ENCODE data around the gene GABRG3. TPM values are rescaled to one million over a fixed set of nuclear protein-coding genes. Genes with fewer than 3 reads are reported as not detected.

Gene GABRG3
- total and polyA plus RNA-seq, 2 of the 4 experiments (the other 2 are of a cell fraction), result not detected

DNA sequence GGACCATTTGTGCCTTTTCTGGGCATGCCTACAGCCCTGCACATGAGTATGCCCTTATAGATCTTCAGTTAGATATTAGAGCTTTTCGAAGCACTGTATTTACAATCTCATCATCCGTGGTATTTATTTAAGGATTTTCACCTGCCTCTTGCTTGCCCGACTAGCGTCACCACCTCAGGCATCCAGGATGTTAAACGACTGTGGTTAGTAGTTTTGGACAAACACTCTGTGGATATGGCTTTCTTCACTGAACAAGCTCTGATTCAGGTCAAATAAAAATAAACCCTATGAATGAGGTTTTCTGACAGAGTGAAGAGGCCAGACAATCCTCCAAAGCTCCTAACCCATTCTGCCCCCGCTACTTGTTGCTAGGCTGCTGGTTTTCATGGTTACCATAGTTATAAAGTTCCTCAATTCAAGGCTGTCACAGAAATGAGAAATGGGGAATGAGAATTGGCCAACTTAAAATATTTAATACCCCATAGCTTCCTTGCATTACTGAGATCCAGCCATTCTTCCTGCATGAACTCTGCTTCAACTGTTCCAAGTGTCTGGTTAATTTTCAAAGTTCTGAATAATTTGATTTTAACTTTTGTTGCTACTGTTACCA is 440.1 kb downstream of the GABRG3 start:
- peaks cover 14% of the 10 kb centered on the region for H3K9me3 ChIP-seq (ENCODE audit: control insufficient read depth, insufficient read depth, low read length)
- ChIA-PET CTCF (no interaction called here), POLR2A (ENCODE audit: unreplicated experiment) (no interaction called here)
- no peaks in the 10 kb centered on the region for H3K27me3 ChIP-seq (ENCODE audit: control insufficient read depth, insufficient read depth, low read length)
- no peak overlapping the region for H4K5ac ChIP-seq (ENCODE audit: low read depth, low read length)
- H2BK20ac ChIP-seq (ENCODE audit: low read depth, low read length), result no peak overlapping the region
- no peak overlapping the region for H3K27ac ChIP-seq (ENCODE audit: insufficient read depth, low read length)
- H3K4me1 ChIP-seq (ENCODE audit: control insufficient read depth, insufficient read depth, low read length), result no peaks in the 10 kb centered on the region
- H4K20me1 ChIP-seq (ENCODE audit: insufficient read depth, low read length), result no peaks in the 10 kb centered on the region
- H4K91ac ChIP-seq (ENCODE audit: insufficient read depth, low read depth, low read length), result no peak overlapping the region
- no peak overlapping the region for H2AK5ac ChIP-seq (ENCODE audit: low read depth, low read length)
- no peak overlapping the region for H3K23ac ChIP-seq (ENCODE audit: low read depth, low read length)
- H3K79me1 ChIP-seq (ENCODE audit: low read depth in 1 of 2, low read length in 2 of 2), result no peaks in the 10 kb centered on the region
- dilution Hi-C loops (cut with HindIII; ENCODE audit: low sequenced_read_pairs, unreplicated experiment), result no loop called here
- H3K9ac ChIP-seq (ENCODE audit: low read depth, low read length), result no peak overlapping the region
- intact Hi-C loops (cut with micrococcal nuclease), result no loop called here
- no peak overlapping the region for H3K18ac ChIP-seq (ENCODE audit: low read depth, low read length)
- no peaks in the 10 kb centered on the region for H3K36me3 ChIP-seq (ENCODE audit: control insufficient read depth, insufficient read depth, low read length)
- no peak overlapping the region for H3K56ac ChIP-seq (ENCODE audit: extremely low read depth, insufficient read depth, low read length)
- no peak overlapping the region for H2BK120ac ChIP-seq (ENCODE audit: low read depth, low read length)
- in situ Hi-C loops (cut with MboI; ENCODE audit: low sequenced_read_pairs), result no loop called here
- no peak overlapping the region for H4K8ac ChIP-seq (ENCODE audit: low read depth in 2 of 2, low read length in 2 of 2)
- DNase-seq (no peak), ATAC-seq (ENCODE audit: low read depth) (no peak)
- no TSS peak for BruUV-seq (replicated peaks)
- no peak overlapping the region for H3K4me2 ChIP-seq (ENCODE audit: low read depth, low read length)
- H3K4ac ChIP-seq (ENCODE audit: low read depth, low read length), result no peak overlapping the region
- TF ChIP-seq NFE2L2 (IDR thresholded peaks at IDR 0.05; ENCODE audit: low read depth, low read length) (no peak), ELK1 (IDR thresholded peaks at IDR 0.05; ENCODE audit: borderline replicate concordance, low read depth, low read length) (no peak), RAD21 (IDR thresholded peaks at IDR 0.05; ENCODE audit: low read length) (no peak), SMC3 (IDR thresholded peaks at IDR 0.05; ENCODE audit: low read depth, low read length) (no peak), BHLHE40 (IDR thresholded peaks at IDR 0.05; ENCODE audit: low read depth, low read length) (no peak), FOS (IDR thresholded peaks at IDR 0.05; ENCODE audit: low read depth, low read length) (no peak), MAFK (IDR thresholded peaks at IDR 0.05; ENCODE audit: low read depth, low read length) (no peak), USF2 (IDR thresholded peaks at IDR 0.05; ENCODE audit: low read depth, low read length) (no peak), RCOR1 (IDR thresholded peaks at IDR 0.05; ENCODE audit: insufficient replicate concordance, low read length) (no peak), CEBPB (IDR thresholded peaks at IDR 0.05; ENCODE audit: low read depth, low read length) (no peak), MAZ (IDR thresholded peaks at IDR 0.05; ENCODE audit: borderline replicate concordance, low read depth, low read length) (no peak), MXI1 (IDR thresholded peaks at IDR 0.05; ENCODE audit: borderline replicate concordance, low read depth, low read length) (no peak), CHD1 (IDR thresholded peaks at IDR 0.05; ENCODE audit: low read depth, low read length) (no peak), POLR2A (IDR thresholded peaks at IDR 0.05; ENCODE audit: low read depth, low read length) (no peak), RFX5 (IDR thresholded peaks at IDR 0.05; ENCODE audit: low read depth, low read length) (no peak)
- TF ChIP-seq, protein P1, sequence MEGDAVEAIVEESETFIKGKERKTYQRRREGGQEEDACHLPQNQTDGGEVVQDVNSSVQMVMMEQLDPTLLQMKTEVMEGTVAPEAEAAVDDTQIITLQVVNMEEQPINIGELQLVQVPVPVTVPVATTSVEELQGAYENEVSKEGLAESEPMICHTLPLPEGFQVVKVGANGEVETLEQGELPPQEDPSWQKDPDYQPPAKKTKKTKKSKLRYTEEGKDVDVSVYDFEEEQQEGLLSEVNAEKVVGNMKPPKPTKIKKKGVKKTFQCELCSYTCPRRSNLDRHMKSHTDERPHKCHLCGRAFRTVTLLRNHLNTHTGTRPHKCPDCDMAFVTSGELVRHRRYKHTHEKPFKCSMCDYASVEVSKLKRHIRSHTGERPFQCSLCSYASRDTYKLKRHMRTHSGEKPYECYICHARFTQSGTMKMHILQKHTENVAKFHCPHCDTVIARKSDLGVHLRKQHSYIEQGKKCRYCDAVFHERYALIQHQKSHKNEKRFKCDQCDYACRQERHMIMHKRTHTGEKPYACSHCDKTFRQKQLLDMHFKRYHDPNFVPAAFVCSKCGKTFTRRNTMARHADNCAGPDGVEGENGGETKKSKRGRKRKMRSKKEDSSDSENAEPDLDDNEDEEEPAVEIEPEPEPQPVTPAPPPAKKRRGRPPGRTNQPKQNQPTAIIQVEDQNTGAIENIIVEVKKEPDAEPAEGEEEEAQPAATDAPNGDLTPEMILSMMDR (conservative IDR thresholded peaks at IDR 0.05; ENCODE audit: low read depth, low read length), result no peak
- no peak overlapping the region for H2BK15ac ChIP-seq (ENCODE audit: low read depth, low read length)
- no peak overlapping the region for H2BK5ac ChIP-seq (ENCODE audit: low read depth, low read length, poor library complexity, severe bottlenecking)
- H3K14ac ChIP-seq (replicated peaks; ENCODE audit: low read depth, low read length), result no peak overlapping the region
- H3K9me1 ChIP-seq (ENCODE audit: insufficient read depth, low read length), result no peaks in the 10 kb centered on the region
- H3K4me3 ChIP-seq (ENCODE audit: insufficient read depth, low read depth, low read length), result no peak overlapping the region
- WGBS, 2 experiments (ENCODE audit: extremely low coverage in 2 of 2, insufficient read length in 1 of 2), result no CpG with 5 or more reads among the region's 6 CpGs
- no peak overlapping the region for H2AFZ ChIP-seq (replicated peaks; ENCODE audit: low read length, poor library complexity)
- no peak overlapping the region for H2AK9ac ChIP-seq (replicated peaks; ENCODE audit: low read depth, low read length, poor library complexity)

Data from IMR-90 (cell line).